Esophagus muscularis mucosa (tissue), 4 donors: ENCODE results near the gene NRXN2. TPM values are rescaled to one million over a fixed set of nuclear protein-coding genes. Genes with fewer than 3 reads are reported as not detected.

Experiments
- DNase-seq: peaks from one replicate; pipeline ENCODE4 v3.0.0-alpha.2; 2017; ENCODE audit errors: extremely low spot score
- H3K27ac ChIP-seq, 4 donors: fragments of 200-600 bp; sonication (generic); replicated peaks in 1 of 4; 1 replicate in 3 of 4; 2 replicates in 1 of 4; pipeline ENCODE4 v1.5.1; 2016 to 2019; ENCODE audit warnings: mild to moderate bottlenecking in 1 of 4
- H3K27me3 ChIP-seq, 4 donors: fragments of 200-600 bp; sonication (generic); one replicate each; pipeline versions ENCODE4 v1.5.1 to v1.6.0; 2016 to 2019
- H3K36me3 ChIP-seq, 4 donors: fragments of 200-600 bp; sonication (generic); one replicate each; pipeline ENCODE4 v1.5.1; 2016 to 2019
- H3K4me1 ChIP-seq, 4 donors: fragments of 200-600 bp; sonication (generic); one replicate each; pipeline ENCODE4 v1.5.1; 2016 to 2019
- H3K4me3 ChIP-seq, 4 donors: fragments of 200-600 bp; sonication (generic); 1 replicate in 2 of 4; 2 replicates in 2 of 4; pipeline ENCODE4 v1.5.1; 2016 to 2019; ENCODE audit warnings: mild to moderate bottlenecking in 4 of 4, moderate library complexity in 1 of 4
- H3K9me3 ChIP-seq, 4 donors: fragments of 200-600 bp; sonication (generic); 1 replicate in 3 of 4; 2 replicates in 1 of 4; pipeline ENCODE4 v1.5.1; 2016 to 2019
- CTCF ChIP-seq, 3 experiments: fragments of 200-600 bp in 2 of 3; fragments of 450-650 bp in 1 of 3; sonication (generic) in 2 of 3; IDR thresholded peaks; one replicate each; pipeline ENCODE4 v1.5.1; 2017 to 2019; ENCODE audit warnings: antibody characterized with exemption in 3 of 3, mild to moderate bottlenecking in 2 of 3, moderate library complexity in 1 of 3
- EP300 ChIP-seq: sonication (generic); formaldehyde crosslinking; IDR thresholded peaks from one replicate; pipeline ENCODE4 v1.6.1; 2017; ENCODE audit warnings: antibody characterized with exemption
- POLR2A ChIP-seq: fragments of 450-650 bp; IDR thresholded peaks from one replicate; pipeline ENCODE4 v1.6.1; 2017; ENCODE audit warnings: antibody characterized with exemption, moderate library complexity, mild to moderate bottlenecking, low read depth
- POLR2AphosphoS5 ChIP-seq, 2 donors: sonication (generic); formaldehyde crosslinking; IDR thresholded peaks; one replicate each; pipeline ENCODE4 v1.6.1; 2017; ENCODE audit warnings: antibody characterized with exemption in 2 of 2
- WGBS: methylation state at CpG from one replicate; pipeline ENCODE4 v1.1.5; 2018; 5-methylcytosine and 5-hydroxymethylcytosine counted together
- intact Hi-C: fragments of 100-400 bp; cut with DNase I; formaldehyde crosslinking; loops from one replicate; pipeline ENCODE4 v1.15.1; 2023
- total RNA-seq, 4 donors: library from RNA; depleted of rRNA; stranded (reverse); fragments of >200 nt; gene quantifications; one replicate each; pipeline versions ENCODE4 v1.1.0 to v1.2.1, GENCODE V29; 2016

Gene NRXN2
- total RNA-seq, 4 donors from 2014 or later, result 2.1 to 12.9 (median 4.3) TPM

GRCh38 chr11:64583296-64584262 is 139.4 kb downstream of the NRXN2 start:
- DNase-seq, result no peak
- no peaks in the 10 kb centered on the region for H3K36me3 ChIP-seq
- H3K9me3 ChIP-seq, result peaks cover 0 to 8% (median 5%) of the 10 kb centered on the region in 4 donors
- no peak overlapping the region for H3K4me3 ChIP-seq
- TF ChIP-seq EP300, result no peak
- H3K4me1 ChIP-seq, result no peaks in the 10 kb centered on the region
- intact Hi-C loops, result no loop called here
- H3K27ac ChIP-seq, result no peak overlapping the region
- H3K27me3 ChIP-seq, result no peaks in the 10 kb centered on the region
- 83% methylated on average over 23 of the region's 28 CpGs for WGBS

GRCh38 chr11:64582885-64583284 is 140.1 kb downstream of the NRXN2 start:
- Histone ChIP-seq H3K4me1 (no peaks in the 10 kb centered on the region), H3K27ac (no peak overlapping the region), H3K27me3 (no peaks in the 10 kb centered on the region), H3K9me3 (peaks cover 0 to under 1% (median 0%) of the 10 kb centered on the region in 4 donors), H3K36me3 (no peaks in the 10 kb centered on the region), H3K4me3 (no peak overlapping the region)
- intact Hi-C loops, result no loop called here
- TF ChIP-seq POLR2A (no peak), CTCF (IDR thresholded peaks at IDR 0.05) (no peak), EP300 (no peak), POLR2AphosphoS5 (IDR thresholded peaks at IDR 0.05) (no peak)
- no peak for DNase-seq
- WGBS, result 88% methylated on average over 14 of the region's 15 CpGs

DNA sequence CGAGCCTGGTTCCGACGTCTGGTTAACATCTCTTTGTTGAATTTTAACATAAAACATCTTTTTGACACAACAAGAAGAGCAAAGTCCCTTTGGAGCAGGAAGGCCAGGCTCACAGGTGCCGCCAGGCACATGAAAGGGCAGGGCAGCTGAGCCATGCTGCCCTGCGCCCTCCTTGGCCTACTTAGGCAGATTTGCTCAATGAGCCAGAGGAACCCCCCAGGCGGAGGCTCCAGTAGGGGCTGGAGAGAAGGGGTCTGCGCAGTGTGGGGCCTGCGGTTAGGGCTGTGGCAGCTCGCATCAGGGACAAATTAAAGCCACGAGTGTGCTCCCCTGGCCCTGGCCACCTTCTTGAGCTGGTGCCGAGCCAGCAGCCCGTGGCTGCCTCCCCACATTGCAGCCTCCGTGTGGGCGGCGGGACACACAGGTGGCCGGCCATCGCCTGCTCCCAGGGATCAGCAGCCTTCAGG is 141.9 kb downstream of the NRXN2 start:
- no peaks in the 10 kb centered on the region for H3K36me3 ChIP-seq
- no peaks in the 10 kb centered on the region for H3K9me3 ChIP-seq
- H3K27ac ChIP-seq, result no peak overlapping the region
- WGBS, result 95% methylated on average over 17 of the region's 17 CpGs
- H3K4me1 ChIP-seq, result no peaks in the 10 kb centered on the region
- DNase-seq, result no peak
- H3K4me3 ChIP-seq, result no peak overlapping the region
- peaks cover 0 to 3% (median 0%) of the 10 kb centered on the region in 4 donors for H3K27me3 ChIP-seq
- TF ChIP-seq POLR2AphosphoS5 (IDR thresholded peaks at IDR 0.05) (no peak), CTCF (IDR thresholded peaks at IDR 0.05) (no peak), EP300 (no peak)
- intact Hi-C loops, result no loop called here

- no peaks in the 10 kb centered on the region for H3K4me1 ChIP-seq
- H3K27ac ChIP-seq, result no peak overlapping the region
- H3K9me3 ChIP-seq, result no peaks in the 10 kb centered on the region
- TF ChIP-seq POLR2A (no peak), POLR2AphosphoS5 (IDR thresholded peaks at IDR 0.05) (no peak), EP300 (no peak), CTCF (IDR thresholded peaks at IDR 0.05) (no peak)
- H3K36me3 ChIP-seq, result no peaks in the 10 kb centered on the region
- no peak for DNase-seq
- WGBS, result 45% methylated on average over 7 of the region's 7 CpGs
- intact Hi-C loops, result no loop called here
- H3K4me3 ChIP-seq, result no peak overlapping the region
- peaks cover 0 to 3% (median 0%) of the 10 kb centered on the region in 4 donors for H3K27me3 ChIP-seq
Observed at GRCh38 chr11:64580412-64580811, 142.6 kb downstream of the NRXN2 start.

DNA sequence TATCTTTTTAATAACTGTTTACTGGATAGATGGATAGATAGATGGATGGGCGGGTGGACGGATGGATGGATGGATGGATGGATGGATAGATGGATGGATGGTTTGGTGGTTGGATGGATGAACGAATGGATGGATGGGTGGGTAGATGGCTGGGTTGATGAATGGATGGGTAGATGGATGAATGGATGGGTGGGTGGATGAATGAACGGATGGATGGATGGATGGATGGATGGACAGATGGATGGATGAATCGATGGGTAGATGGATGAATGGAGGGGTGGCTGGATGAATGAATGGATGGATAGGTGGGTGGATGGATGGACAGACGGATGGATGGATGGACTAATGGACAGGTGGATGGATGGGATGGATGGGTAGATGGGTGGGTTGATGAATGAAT is 145.8 kb downstream of the NRXN2 start:
- TF ChIP-seq POLR2AphosphoS5 (IDR thresholded peaks at IDR 0.05) (no peak), EP300 (no peak), POLR2A (no peak), CTCF (IDR thresholded peaks at IDR 0.05) (no peak)
- 92% methylated on average over 6 of the region's 6 CpGs for WGBS

More for the DNA sequence above, 145.8 kb downstream of the NRXN2 start:
- Histone ChIP-seq H3K4me1 (no peaks in the 10 kb centered on the region), H3K9me3 (no peaks in the 10 kb centered on the region), H3K36me3 (no peaks in the 10 kb centered on the region), H3K27ac (no peak overlapping the region), H3K4me3 (no peak overlapping the region), H3K27me3 (peaks cover 0 to 3% (median 0%) of the 10 kb centered on the region in 4 donors)
- DNase-seq, result no peak
- intact Hi-C loops, result no loop called here
